ENCODE measurements around the gene CASP6.

The CASP6 gene

DNA sequence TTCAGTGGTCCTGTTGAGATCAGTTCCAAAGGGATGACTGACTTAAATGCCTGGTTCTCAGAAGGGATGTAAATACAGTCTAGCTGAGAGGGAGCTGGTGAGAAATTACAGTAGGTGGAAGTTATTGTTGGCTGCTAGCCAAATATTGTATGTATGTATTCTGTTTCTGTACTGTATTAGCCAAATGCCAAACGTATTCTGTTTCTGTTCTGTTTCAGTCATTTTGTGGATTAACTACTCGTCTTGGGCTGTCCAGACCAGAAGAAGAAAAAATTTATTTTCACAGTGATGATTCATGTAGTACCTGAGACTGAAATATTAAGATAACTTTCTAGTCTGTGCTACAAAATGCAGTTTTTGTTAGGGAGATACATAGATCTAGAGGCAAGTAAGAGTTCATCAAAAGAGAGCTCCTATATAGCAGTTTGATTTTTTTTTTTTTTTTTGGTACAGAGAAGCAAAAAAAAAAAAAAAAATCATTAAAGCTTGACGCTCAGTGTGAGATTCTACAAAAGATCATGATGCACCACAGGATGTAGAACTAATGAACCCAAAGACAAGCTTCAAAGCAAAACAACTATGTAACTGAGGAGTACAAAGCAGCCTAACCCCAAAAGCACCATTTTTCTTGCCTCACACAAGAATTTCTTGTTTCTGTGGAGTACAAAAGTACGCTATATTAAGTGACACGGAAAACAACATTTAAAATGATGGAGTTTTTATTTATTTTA is 54.8 kb downstream of the CASP6 start:
- H3K27me3 ChIP-seq (ENCODE audit: insufficient read depth, low read length): no peaks in the 10 kb centered on the region
- no peak overlapping the region for H3K4me3 ChIP-seq (ENCODE audit: low read length)
- no peaks in the 10 kb centered on the region for H3K4me1 ChIP-seq (ENCODE audit: insufficient read depth, low read length)

DNA sequence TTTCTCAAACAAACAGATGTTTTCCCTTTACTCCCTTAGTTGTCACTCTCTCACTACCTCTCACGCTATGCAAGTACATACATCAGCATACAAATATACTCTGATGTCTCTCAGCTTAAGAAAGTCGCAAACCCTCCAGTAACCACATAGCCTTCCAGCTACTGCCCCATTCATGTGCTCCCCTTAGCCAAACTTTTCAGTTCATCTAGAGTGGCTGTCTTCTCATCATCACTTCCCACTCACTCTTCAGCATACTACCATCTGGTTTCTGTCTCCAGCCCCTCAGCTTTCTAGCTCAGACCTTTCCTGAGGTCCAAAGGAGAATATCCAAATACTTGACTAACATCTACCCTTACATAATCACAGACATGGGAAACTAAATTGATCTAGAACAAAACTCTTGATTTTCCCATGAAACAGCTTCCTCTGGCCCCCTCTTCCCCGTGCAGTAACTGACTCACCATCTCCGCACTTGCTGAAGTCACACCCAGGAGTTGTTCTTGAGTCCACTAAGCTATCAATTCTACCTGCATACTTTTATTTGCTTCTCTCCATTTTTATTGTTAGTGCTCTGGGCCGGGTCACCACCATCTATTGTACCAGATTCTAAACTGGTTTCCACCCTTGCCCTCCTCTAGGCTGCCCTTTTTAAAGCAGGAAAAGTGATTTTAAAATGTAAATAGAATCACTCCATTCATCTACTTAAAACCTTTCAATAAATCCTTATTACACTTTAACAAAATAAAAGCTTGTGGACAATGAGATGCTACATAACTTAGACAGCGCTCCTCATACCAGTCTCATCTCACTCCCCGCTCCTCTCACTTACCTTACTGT is 57.2 kb downstream of the CASP6 start:
- Histone ChIP-seq H3K36me3 (ENCODE audit: insufficient read depth, low read length) (no peaks in the 10 kb centered on the region), H3K4me1 (ENCODE audit: insufficient read depth, low read length) (no peaks in the 10 kb centered on the region), H3K27me3 (ENCODE audit: insufficient read depth, low read length) (no peaks in the 10 kb centered on the region), H2AFZ (ENCODE audit: low read depth, low read length) (no peak overlapping the region), H3K9me3 (ENCODE audit: low read length) (no peaks in the 10 kb centered on the region), H3K4me3 (ENCODE audit: low read length) (no peak overlapping the region)

More for the DNA sequence above, 54.8 kb downstream of the CASP6 start:
- H3K36me3 ChIP-seq (ENCODE audit: insufficient read depth, low read length): no peaks in the 10 kb centered on the region
- no peaks in the 10 kb centered on the region for H3K9me3 ChIP-seq (ENCODE audit: low read length)
- H2AFZ ChIP-seq (ENCODE audit: low read depth, low read length): no peak overlapping the region

GRCh38 chr4:109640644-109641043 is 62.6 kb downstream of the CASP6 start:
- H2AFZ ChIP-seq (ENCODE audit: low read depth, low read length): no peak overlapping the region
- H3K27me3 ChIP-seq (ENCODE audit: insufficient read depth, low read length): no peaks in the 10 kb centered on the region
- no peaks in the 10 kb centered on the region for H3K9me3 ChIP-seq (ENCODE audit: low read length)
- H3K36me3 ChIP-seq (ENCODE audit: insufficient read depth, low read length): no peaks in the 10 kb centered on the region
- no peaks in the 10 kb centered on the region for H3K4me1 ChIP-seq (ENCODE audit: insufficient read depth, low read length)
- H3K4me3 ChIP-seq (ENCODE audit: low read length): no peak overlapping the region
